Measurements from ENCODE around the gene PXT1. TPM values are rescaled to one million over a fixed set of nuclear protein-coding genes. Genes with fewer than 3 reads are reported as not detected.

The PXT1 gene
- polyA plus RNA-seq, 3 donors = 0.13 to 0.31 (median 0.24) TPM

- H2AFZ ChIP-seq (ENCODE audit: insufficient read depth, low read depth, low read length, poor library complexity, severe bottlenecking) = no peak overlapping the region
Measured at GRCh38 chr6:36399970-36400369, 42.7 kb downstream of the PXT1 start.

GRCh38 chr6:36392621-36393020, 50.0 kb downstream of the PXT1 start:
- Mint-ChIP-seq H3K9me3 (peaks cover 0 to 3% (median 0%) of the 10 kb centered on the region in 7 donors), H3K27me3 (ENCODE audit: low read depth in 3 of 3) (peaks cover 27 to 33% (median 28%) of the 10 kb centered on the region in 3 donors), H3K27ac (no peak overlapping the region), H3K36me3 (peaks cover 0 to 6% of the 10 kb centered on the region in 2 donors), H3K4me1 (peaks cover 10% of the 10 kb centered on the region), H3K4me3 (no peak overlapping the region)
- intact Hi-C loops (cut with micrococcal nuclease) = no loop called here
- Histone ChIP-seq H3K27ac (ENCODE audit: low read depth in 1 of 2, low read length in 2 of 2) (no peak overlapping the region), H3K36me3 (replicated peaks in 1 of 2; ENCODE audit: control insufficient read depth in 1 of 2, insufficient read depth in 2 of 2, low read length in 2 of 2) (no peaks in the 10 kb centered on the region), H3K27me3 (ENCODE audit: control insufficient read depth in 2 of 2, insufficient read depth in 2 of 2, low read length in 2 of 2) (peaks cover 9 to 25% of the 10 kb centered on the region in 2 donors), H3K9me3 (replicated peaks in 1 of 2; ENCODE audit: control insufficient read depth in 1 of 2, insufficient read depth in 1 of 2, low read length in 2 of 2) (no peaks in the 10 kb centered on the region), H3K79me2 (ENCODE audit: insufficient read depth, low read length) (no peaks in the 10 kb centered on the region), H3K4me2 (replicated peaks; ENCODE audit: extremely low read depth, low read length, poor library complexity, severe bottlenecking) (no peak overlapping the region), H2AFZ (ENCODE audit: insufficient read depth, low read depth, low read length, poor library complexity, severe bottlenecking) (no peak overlapping the region), H4K20me1 (ENCODE audit: insufficient read depth, low read length) (no peaks in the 10 kb centered on the region), H3K4me1 (ENCODE audit: control insufficient read depth in 1 of 2, insufficient read depth in 2 of 2, low read length in 2 of 2) (peaks cover 7 to 8% of the 10 kb centered on the region in 2 donors), H3K4me3 (replicated peaks in 1 of 3; ENCODE audit: low read depth in 2 of 3, low read length in 3 of 3) (no peak overlapping the region), H3K9ac (ENCODE audit: insufficient read depth, low read length, poor library complexity, severe bottlenecking) (no peak overlapping the region)
- DNase-seq = no peak
- 98% methylated on average over 4 of the region's 5 CpGs for WGBS (ENCODE audit: insufficient coverage)
- TF ChIP-seq, protein P1, sequence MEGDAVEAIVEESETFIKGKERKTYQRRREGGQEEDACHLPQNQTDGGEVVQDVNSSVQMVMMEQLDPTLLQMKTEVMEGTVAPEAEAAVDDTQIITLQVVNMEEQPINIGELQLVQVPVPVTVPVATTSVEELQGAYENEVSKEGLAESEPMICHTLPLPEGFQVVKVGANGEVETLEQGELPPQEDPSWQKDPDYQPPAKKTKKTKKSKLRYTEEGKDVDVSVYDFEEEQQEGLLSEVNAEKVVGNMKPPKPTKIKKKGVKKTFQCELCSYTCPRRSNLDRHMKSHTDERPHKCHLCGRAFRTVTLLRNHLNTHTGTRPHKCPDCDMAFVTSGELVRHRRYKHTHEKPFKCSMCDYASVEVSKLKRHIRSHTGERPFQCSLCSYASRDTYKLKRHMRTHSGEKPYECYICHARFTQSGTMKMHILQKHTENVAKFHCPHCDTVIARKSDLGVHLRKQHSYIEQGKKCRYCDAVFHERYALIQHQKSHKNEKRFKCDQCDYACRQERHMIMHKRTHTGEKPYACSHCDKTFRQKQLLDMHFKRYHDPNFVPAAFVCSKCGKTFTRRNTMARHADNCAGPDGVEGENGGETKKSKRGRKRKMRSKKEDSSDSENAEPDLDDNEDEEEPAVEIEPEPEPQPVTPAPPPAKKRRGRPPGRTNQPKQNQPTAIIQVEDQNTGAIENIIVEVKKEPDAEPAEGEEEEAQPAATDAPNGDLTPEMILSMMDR (IDR thresholded peaks at IDR 0.05) = no peak

More at GRCh38 chr6:36399970-36400369, 42.7 kb downstream of the PXT1 start:
- Histone ChIP-seq H3K4me3 (replicated peaks in 1 of 3; ENCODE audit: low read depth in 2 of 3, low read length in 3 of 3) (no peak overlapping the region), H3K27me3 (ENCODE audit: control insufficient read depth in 2 of 2, insufficient read depth in 2 of 2, low read length in 2 of 2) (no peaks in the 10 kb centered on the region), H3K9ac (ENCODE audit: insufficient read depth, low read length, poor library complexity, severe bottlenecking) (no peak overlapping the region), H3K4me2 (replicated peaks; ENCODE audit: extremely low read depth, low read length, poor library complexity, severe bottlenecking) (no peak overlapping the region), H3K36me3 (replicated peaks in 1 of 2; ENCODE audit: control insufficient read depth in 1 of 2, insufficient read depth in 2 of 2, low read length in 2 of 2) (no peaks in the 10 kb centered on the region), H3K79me2 (ENCODE audit: insufficient read depth, low read length) (no peaks in the 10 kb centered on the region), H3K4me1 (ENCODE audit: control insufficient read depth in 1 of 2, insufficient read depth in 2 of 2, low read length in 2 of 2) (no peaks in the 10 kb centered on the region), H3K27ac (ENCODE audit: low read depth in 1 of 2, low read length in 2 of 2) (no peak overlapping the region), H4K20me1 (ENCODE audit: insufficient read depth, low read length) (no peaks in the 10 kb centered on the region), H3K9me3 (replicated peaks in 1 of 2; ENCODE audit: control insufficient read depth in 1 of 2, insufficient read depth in 1 of 2, low read length in 2 of 2) (no peaks in the 10 kb centered on the region)
- TF ChIP-seq, protein P1 (IDR thresholded peaks at IDR 0.05) = no peak
- H3K27me3 Mint-ChIP-seq (ENCODE audit: low read depth in 3 of 3) = peaks cover 0 to 6% (median 2%) of the 10 kb centered on the region in 3 donors
- no peaks in the 10 kb centered on the region for H3K36me3 Mint-ChIP-seq
- H3K9me3 Mint-ChIP-seq = peaks cover 0 to 3% (median 0%) of the 10 kb centered on the region in 7 donors
- intact Hi-C loops (cut with micrococcal nuclease) = no loop called here
- peaks cover 2% of the 10 kb centered on the region for H3K4me1 Mint-ChIP-seq
- no peak overlapping the region for H3K4me3 Mint-ChIP-seq
- no peak overlapping the region for H3K27ac Mint-ChIP-seq
- no CpG with 5 or more reads among the region's 1 CpG for WGBS (ENCODE audit: insufficient coverage)
- DNase-seq = no peak
